ENCODE results near the gene STAT2. TPM values are rescaled to one million over a fixed set of nuclear protein-coding genes. Genes with fewer than 3 reads are reported as not detected.
A peak's percentile ranks its signal among the peaks of the same experiment; 100 is the strongest.
"Not testable (repeated sequence)": the region's sequence is repeated elsewhere in the genome, so short reads cannot be mapped to it uniquely, and the experiment has no call there.

The STAT2 gene
- total RNA-seq, 1 experiment from 2014 or later = 18.1 TPM

DNA sequence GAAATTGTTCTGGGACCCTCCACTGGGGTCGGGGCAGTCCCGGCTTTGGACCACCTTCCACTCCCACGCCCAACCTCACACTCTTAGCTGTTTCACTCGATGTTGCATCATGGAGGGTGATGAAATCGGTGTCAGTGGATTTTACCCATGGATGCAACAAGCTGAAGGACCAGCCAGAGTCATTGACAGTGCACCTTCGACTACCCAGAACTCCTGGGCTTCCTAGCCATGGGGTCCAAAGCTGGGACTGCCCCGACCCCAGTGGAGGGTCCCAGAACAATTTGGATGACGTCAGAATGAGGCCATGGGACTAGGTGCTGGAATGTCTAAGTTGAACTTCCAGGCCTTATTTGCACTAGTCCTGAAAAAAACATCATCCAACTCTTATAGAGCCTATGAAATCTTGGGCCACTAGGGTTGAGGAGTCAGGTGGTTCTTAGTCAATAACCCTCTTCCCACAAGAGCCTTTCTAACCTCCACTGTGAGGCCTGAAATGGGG lies 22.1 kb downstream of the STAT2 start:
- Histone ChIP-seq H3K36me3 (0 out of 2 replicates have a peak, but pooled peaks cover 2% of the 10 kb centered on the region), H3K4me3 (no peak overlapping the region), H3K27me3 (no peaks in the 10 kb centered on the region), H3K9me3 (no peaks in the 10 kb centered on the region)
- no peak for DNase-seq

DNA sequence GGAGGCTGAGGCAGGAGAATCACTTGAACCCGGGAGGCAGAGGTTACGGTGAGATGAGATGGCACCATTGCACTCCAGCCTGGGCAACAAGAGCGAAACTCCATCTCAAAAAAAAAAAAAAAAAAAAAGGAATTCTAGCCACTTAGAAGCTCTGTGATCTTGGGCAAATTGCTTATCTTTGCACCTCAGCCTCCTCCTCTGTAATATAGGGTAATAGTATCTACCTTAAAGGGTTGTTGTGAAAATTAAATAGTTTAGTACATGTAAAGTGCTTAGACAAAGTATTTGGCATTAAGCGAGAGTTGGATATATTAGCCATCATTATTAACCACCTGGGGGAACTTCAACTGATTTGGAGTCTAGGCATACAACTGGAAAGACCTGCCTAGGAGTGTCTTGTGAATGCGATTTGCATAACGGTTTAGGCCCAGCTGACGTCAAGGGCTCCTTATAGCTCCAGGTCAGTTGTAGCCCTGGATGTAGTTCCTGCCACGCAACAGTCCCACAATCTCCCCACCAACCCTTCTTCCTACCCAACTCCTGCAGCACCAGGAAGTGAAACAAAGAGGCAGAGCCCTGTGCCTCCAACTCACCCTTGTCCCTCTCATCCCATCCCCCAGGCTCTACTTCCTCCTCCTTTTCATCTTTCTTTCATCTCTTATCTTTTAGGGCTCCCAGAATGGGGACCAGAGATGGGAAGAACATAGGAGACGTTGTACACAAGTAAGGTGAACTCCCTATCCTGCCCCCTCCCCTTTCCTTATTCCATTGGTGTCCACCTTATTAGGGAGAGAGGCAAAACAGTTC lies 23.3 kb downstream of the STAT2 start:
- no peak overlapping the region for H3K4me3 ChIP-seq
- DNase-seq = no peak
- no peaks in the 10 kb centered on the region for H3K27me3 ChIP-seq
- H3K36me3 ChIP-seq = 0 out of 2 replicates have a peak, but pooled peaks cover 2% of the 10 kb centered on the region
- no peaks in the 10 kb centered on the region for H3K9me3 ChIP-seq

GRCh38 chr12:56335527-56335926 lies 24.4 kb downstream of the STAT2 start:
- H3K36me3 ChIP-seq, H3K27me3 ChIP-seq, DNase-seq, H3K9me3 ChIP-seq, H3K4me3 ChIP-seq: not testable (repeated sequence)

GRCh38 chr12:56334490-56334793 lies 25.5 kb downstream of the STAT2 start:
- Histone ChIP-seq H3K27me3 (no peaks in the 10 kb centered on the region), H3K36me3 (0 out of 2 replicates have a peak, but pooled peaks cover 2% of the 10 kb centered on the region), H3K9me3 (no peaks in the 10 kb centered on the region), H3K4me3 (peak overlapping the region; percentile 62)
- no peak for DNase-seq

- Histone ChIP-seq H3K4me3 (peak within 1 kb of the TSS; percentile 62), H3K36me3 (0 out of 2 replicates have a peak, but pooled peaks cover 2% of the 10 kb centered on the region), H3K27me3 (no peaks in the 10 kb centered on the region), H3K9me3 (no peaks in the 10 kb centered on the region)
- DNase-seq = peak; percentile 97
These were observed 26.0 kb downstream of the STAT2 start, which contains the start of gene PAN2 for GRCh38 chr12:56333679-56334489. Gene PAN2 (minus strand): TSS chr12:56334000. CDS start chr12:56333094, 906 bp downstream.

- DNase-seq = no peak
- Histone ChIP-seq H3K36me3 (peaks cover 2% of the 10 kb centered on the region; the same call in 1 of the 2 replicates), H3K27me3 (no peaks in the 10 kb centered on the region), H3K9me3 (no peaks in the 10 kb centered on the region), H3K4me3 (peak overlapping the region; percentile 62)
These were observed 26.7 kb downstream of the STAT2 start for GRCh38 chr12:56333197-56333678.

DNA sequence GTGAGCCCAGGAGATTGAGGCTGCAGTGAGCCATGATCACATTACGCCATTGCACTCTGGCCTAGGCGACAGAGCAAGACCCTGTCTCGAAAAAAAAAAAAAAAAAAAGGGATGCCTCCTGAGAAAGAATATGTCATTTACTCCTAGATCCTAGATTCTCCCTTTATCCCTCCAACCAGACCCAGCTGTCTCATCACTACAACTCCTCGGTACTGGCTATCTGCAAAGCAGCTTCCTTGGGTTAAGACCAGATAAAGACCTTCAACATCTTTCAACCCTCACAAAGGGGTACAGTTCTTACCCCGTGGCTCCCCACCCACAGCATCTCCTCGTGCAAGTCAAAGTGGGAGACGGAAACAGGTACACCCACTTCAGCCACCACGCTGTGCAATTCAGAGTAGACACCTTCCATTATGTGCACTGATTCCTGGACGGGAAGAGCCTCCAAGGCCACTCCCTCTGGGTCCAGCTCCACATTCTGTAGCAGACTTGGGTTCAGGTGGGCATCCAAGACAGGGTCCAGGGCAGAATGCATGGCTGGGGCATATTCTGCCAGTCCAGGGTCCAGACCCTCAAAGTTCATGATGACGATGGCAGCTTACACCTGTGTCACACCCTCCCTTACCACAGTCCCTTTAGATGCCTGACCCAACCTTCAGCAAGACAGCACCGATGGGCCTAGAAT lies 27.3 kb downstream of the STAT2 start:
- peak overlapping the region; percentile 62 for H3K4me3 ChIP-seq

GRCh38 chr12:56330936-56331490 lies 28.9 kb downstream of the STAT2 start:
- no peaks in the 10 kb centered on the region for H3K9me3 ChIP-seq
- no peak overlapping the region for H3K4me3 ChIP-seq
- DNase-seq = no peak
- H3K27me3 ChIP-seq = no peaks in the 10 kb centered on the region
- peaks cover 8% of the 10 kb centered on the region for H3K36me3 ChIP-seq

More for the DNA sequence above, 27.3 kb downstream of the STAT2 start:
- Histone ChIP-seq H3K36me3 (peaks cover 2% of the 10 kb centered on the region; the same call in 1 of the 2 replicates), H3K27me3 (no peaks in the 10 kb centered on the region), H3K9me3 (no peaks in the 10 kb centered on the region)
- no peak for DNase-seq

GRCh38 chr12:56326533-56326932 lies 33.4 kb downstream of the STAT2 start:
- Histone ChIP-seq H3K36me3 (peaks cover 13% of the 10 kb centered on the region), H3K27me3 (no peaks in the 10 kb centered on the region), H3K4me3 (no peak overlapping the region), H3K9me3 (no peaks in the 10 kb centered on the region)
- DNase-seq = peak; percentile 8

- H3K36me3 ChIP-seq = peaks cover 13% of the 10 kb centered on the region
These were observed 33.8 kb downstream of the STAT2 start for GRCh38 chr12:56326126-56326525.

GRCh38 chr12:56324206-56324605 lies 35.7 kb downstream of the STAT2 start:
- no peak for DNase-seq
- H3K27me3 ChIP-seq = no peaks in the 10 kb centered on the region
- H3K9me3 ChIP-seq = no peaks in the 10 kb centered on the region
- H3K4me3 ChIP-seq = no peak overlapping the region
- H3K36me3 ChIP-seq = peaks cover 16% of the 10 kb centered on the region

More at GRCh38 chr12:56326126-56326525, 33.8 kb downstream of the STAT2 start:
- DNase-seq = no peak
- H3K9me3 ChIP-seq = no peaks in the 10 kb centered on the region
- no peaks in the 10 kb centered on the region for H3K27me3 ChIP-seq
- no peak overlapping the region for H3K4me3 ChIP-seq

- peaks cover 16% of the 10 kb centered on the region for H3K36me3 ChIP-seq
- not testable (repeated sequence) for H3K4me3 ChIP-seq, DNase-seq, H3K27me3 ChIP-seq, H3K9me3 ChIP-seq
These were observed 38.3 kb downstream of the STAT2 start for GRCh38 chr12:56321610-56322009.

DNA sequence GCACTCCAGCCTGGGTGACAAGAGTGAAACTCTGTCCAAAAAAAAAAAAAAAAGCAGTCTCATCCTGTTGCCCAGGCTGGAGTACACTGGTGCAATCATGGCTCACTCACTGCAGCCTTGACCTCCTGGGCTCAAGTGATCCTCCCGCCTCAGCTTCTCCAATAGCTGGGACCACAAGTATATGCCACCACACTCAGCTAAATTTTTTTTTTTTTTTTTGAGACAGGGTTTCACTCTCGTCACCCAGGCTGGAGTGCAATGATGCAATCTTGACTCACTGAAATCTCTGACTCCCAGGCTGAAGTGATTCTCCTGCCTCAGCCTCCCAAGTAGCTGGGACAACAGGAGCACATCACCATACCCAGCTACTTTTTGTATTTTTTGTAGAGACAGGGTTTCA lies 38.9 kb downstream of the STAT2 start:
- H3K36me3 ChIP-seq = peaks cover 10% of the 10 kb centered on the region
- no peak overlapping the region for H3K4me3 ChIP-seq
- no peaks in the 10 kb centered on the region for H3K27me3 ChIP-seq
- no peak for DNase-seq
- no peaks in the 10 kb centered on the region for H3K9me3 ChIP-seq

DNA sequence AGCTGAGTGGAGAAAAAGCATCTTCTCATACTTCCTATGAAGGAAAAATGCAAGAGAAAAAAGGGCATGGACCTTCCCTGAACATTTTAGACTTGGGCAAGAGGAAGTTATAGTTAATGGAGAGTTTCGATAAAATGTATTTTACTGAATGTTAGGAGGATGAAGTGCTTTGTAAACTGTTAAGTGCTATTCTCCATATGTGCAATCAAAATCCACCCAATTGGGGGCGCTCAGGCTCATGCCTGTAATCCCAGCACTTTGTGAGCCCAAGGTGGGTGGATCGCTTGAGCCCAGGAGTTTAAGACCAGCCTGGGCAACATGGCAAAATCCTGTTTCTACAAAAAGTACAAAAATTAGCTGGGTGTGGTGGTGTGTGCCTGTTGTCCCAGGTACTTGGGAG lies 42.2 kb downstream of the STAT2 start:
- DNase-seq = no peak
- Histone ChIP-seq H3K4me3 (no peak overlapping the region), H3K36me3 (peaks cover 24% of the 10 kb centered on the region), H3K27me3 (no peaks in the 10 kb centered on the region), H3K9me3 (no peaks in the 10 kb centered on the region)

DNA sequence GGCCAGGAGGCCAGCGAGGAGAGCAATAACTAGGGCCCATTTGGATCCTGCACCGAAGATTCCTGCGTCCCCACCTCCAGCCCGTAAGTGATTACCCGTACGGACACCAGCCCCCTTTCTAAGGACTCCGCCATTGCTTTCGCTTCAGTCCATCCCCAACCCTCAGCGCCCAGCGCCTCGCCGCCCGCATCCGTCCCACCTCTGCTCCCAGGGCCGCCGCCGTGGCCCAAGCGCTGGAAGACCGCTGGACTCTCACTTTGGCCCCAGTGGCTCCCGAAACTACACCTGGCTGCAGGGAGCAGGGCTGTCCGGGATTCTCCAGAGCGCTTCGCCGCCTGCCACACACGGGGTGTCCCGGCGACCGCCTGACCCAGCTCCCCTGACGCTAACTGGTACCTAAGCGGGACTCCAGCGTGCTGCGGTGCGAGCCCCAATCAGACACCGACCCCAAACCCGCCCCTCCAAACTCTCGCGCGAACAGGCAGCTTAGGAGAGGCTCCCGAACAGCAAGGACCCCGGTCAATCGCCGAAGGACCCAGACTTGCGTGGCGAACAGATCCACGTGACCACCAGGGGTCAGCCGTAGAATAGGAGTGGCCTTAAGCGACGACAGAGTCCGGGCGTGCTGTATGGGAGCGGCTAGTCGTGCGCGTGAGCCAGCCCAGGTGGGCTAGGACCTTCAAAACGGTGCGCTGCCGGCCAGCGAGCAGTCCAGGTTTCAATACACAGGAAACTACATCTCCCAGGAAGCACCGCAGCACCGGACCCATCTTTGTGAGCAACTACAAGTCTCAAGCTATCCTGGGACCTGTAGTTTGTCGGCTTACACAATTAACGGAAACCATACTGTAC lies 44.1 kb downstream of the STAT2 start, which contains the start of gene CNPY2:
Gene CNPY2, minus strand, starts transcription at position 367 of the 852 bp plus-strand sequence. CDS start 771 bp downstream, outside the sequence.
- peak; percentile 98 for DNase-seq
- Histone ChIP-seq H3K36me3 (peaks cover 30% of the 10 kb centered on the region), H3K9me3 (no peaks in the 10 kb centered on the region), H3K27me3 (no peaks in the 10 kb centered on the region), H3K4me3 (peak within 1 kb of the TSS; percentile 87)
